HG02623 (cell line): Measurements from ENCODE around the gene QRFP.

Experiments
- ATAC-seq: cut with Tn5 transposase; IDR thresholded peaks from one replicate; pipeline ENCODE4 v1.9.1; 2021; ENCODE audit warnings: moderate library complexity; ENCODE audit not compliant: unreplicated experiment

Gene QRFP

GRCh38 chr9:130934246-130934645 is 37.6 kb upstream of the QRFP start:
- no peak for ATAC-seq

- ATAC-seq = no peak
Observed at GRCh38 chr9:130933114-130934046, 36.8 kb upstream of the QRFP start.

- ATAC-seq = no peak
Observed at GRCh38 chr9:130932255-130933079, 35.9 kb upstream of the QRFP start.

- ATAC-seq = no peak
Observed at GRCh38 chr9:130931508-130932254, 35.1 kb upstream of the QRFP start.

- ATAC-seq = no peak
Observed at GRCh38 chr9:130930804-130931349, 34.3 kb upstream of the QRFP start.

- no peak for ATAC-seq
Observed at GRCh38 chr9:130930132-130930803, 33.7 kb upstream of the QRFP start.

GRCh38 chr9:130929571-130930038 is 33.0 kb upstream of the QRFP start:
- no peak for ATAC-seq

- ATAC-seq = no peak
Observed at GRCh38 chr9:130927995-130928900, 31.6 kb upstream of the QRFP start.

GRCh38 chr9:130927338-130927737 is 30.7 kb upstream of the QRFP start:
- no peak for ATAC-seq

GRCh38 chr9:130925050-130925678 is 28.6 kb upstream of the QRFP start:
- no peak for ATAC-seq

- no peak for ATAC-seq
Observed at GRCh38 chr9:130924448-130924788, 27.8 kb upstream of the QRFP start.

GRCh38 chr9:130923611-130924447 is 27.2 kb upstream of the QRFP start:
- ATAC-seq = no peak

- no peak for ATAC-seq
Observed at GRCh38 chr9:130922893-130923610, 26.4 kb upstream of the QRFP start.

GRCh38 chr9:130921989-130922892 is 25.6 kb upstream of the QRFP start:
- ATAC-seq = no peak

- no peak for ATAC-seq
Observed at GRCh38 chr9:130921300-130921988, 24.8 kb upstream of the QRFP start.
